CD4-positive, alpha-beta T cell treated with Interleukin-6 at 100 ng/mL for 8 hours (primary cell): ENCODE data around the gene PPDPF.
"Not testable (repeated sequence)": the region's sequence is repeated elsewhere in the genome, so short reads cannot be mapped to it uniquely, and the experiment has no call there.

Experiments used
- DNase-seq: peaks from one replicate; pipeline ENCODE4 v3.0.0-alpha.2; 2020; ENCODE audit warnings: mixed read lengths, low spot score

PPDPF gene, protein sequence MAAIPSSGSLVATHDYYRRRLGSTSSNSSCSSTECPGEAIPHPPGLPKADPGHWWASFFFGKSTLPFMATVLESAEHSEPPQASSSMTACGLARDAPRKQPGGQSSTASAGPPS

DNA sequence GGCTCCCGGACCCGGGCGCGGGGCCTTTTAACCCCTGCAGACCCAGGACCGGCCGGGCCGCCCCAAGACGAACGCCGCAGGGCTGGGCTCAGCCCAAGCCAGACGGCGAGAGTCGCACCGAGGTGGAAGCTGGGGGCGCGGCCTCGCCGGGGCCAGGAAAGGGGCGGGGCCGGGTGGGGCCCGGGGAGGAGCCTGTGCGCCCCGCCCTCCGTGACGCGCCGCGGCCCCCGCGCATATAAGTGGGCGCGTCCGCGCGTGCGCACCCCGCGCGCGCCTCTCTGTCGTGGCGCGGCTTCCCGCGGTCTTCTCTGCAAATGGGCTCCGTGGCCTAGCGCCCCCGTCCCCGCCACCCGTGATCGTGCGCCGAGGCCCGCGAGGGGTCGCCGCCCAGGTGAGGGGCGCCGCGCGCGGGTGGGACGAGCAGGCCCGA, at the start of gene PPDPF:
Gene PPDPF (plus strand): TSS at position 262 of the 430 bp plus-strand sequence. CDS start 544 bp downstream, outside the sequence.
- DNase-seq: peak; percentile 81

DNA sequence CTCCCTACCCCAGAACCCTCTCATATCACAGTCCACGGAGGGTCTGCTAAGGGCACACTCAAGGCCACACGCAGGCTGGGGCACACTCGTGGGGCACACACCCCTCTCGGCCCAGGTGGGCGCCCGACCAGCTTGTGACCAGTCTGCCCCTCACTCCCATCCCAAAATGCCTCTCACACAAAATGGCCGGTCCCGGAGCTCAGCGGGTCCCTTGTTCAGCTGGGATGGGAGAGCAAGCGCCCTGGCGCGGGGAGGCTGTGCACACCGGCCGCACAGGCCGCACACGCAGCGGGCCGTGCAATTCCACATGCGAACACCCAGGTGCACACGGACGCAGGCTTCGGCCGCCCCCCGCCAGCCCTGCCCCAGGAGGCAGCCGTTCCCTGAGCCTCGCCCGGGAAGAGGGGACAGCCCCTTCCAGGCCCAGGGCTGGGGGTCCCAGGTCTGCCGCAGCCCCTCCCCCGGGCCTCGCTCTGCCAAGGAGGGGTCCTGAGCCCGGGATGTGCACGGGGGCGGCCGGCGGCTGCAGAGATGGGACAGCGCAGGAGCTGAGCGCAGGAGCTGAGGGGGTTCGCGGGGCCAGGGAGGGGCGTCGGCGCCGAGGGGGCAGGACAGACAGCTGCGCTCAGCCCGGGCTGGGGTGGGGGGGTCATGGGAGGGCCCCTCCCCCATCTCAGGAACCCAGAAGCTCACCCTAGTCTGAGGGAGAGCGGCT, 49.4 kb upstream of the PPDPF start:
- DNase-seq: no peak

DNA sequence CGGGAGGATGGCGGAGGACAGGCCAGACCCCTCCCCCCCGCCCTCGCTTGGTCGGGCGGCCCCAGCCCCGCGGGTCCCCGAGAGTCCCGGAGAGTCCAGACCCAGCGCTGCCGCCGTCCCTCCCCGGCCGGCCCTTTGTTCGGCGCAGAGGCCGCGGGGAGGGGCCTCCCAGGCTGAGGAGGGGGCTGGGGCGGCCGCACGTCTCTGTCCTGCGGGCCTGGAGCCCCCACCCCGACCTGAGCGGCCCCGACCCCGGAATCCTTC, 48.9 kb upstream of the PPDPF start:
- no peak for DNase-seq

DNA sequence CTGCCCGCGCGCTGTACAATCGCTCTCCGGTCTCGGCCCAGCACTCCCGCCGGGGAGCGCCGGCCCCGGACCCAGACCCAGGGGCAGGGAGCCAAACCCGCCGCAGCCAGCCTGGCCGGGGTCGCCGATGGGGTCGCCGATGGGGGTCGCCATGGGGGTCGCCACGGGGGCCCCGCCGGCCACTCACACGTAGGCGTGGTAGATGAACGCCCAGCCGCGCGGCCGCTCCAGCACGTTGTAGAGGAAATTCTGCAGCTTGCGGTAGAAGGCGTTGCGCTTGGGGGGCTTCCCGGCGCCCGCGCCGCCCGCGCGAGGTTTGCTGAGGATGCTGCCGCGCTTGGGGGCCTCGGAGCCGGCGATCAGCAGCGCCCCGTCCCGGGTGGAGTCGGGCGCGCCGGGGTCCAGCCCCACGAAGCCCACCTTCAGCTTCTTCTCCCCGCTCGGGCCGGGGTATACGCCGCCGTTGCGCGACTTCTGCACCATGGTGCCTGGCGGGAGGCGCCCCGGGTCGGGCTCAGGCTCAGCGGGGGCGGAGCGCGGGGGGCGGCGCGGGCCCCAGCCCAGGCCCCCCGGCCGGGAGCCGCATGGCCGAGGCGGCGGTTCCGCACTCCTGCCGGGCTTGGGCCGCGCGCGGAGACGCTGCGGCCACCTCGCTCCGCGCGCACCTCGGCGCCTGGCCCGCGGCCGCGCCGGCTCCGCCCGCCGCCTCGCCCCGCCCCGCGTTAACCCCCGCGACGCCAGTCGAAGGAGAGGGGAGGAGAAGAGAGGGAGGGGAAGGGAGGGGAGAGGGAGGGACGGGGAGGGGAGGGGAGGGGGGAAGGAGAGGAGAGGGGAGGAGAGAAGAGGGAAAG, 48.4 kb upstream of the PPDPF start, which contains the start of gene KCNQ2:
Gene KCNQ2 (minus strand): TSS at position 675 of the 851 bp plus-strand sequence. CDS start 192 bp downstream, at position 483.
- no peak for DNase-seq

DNA sequence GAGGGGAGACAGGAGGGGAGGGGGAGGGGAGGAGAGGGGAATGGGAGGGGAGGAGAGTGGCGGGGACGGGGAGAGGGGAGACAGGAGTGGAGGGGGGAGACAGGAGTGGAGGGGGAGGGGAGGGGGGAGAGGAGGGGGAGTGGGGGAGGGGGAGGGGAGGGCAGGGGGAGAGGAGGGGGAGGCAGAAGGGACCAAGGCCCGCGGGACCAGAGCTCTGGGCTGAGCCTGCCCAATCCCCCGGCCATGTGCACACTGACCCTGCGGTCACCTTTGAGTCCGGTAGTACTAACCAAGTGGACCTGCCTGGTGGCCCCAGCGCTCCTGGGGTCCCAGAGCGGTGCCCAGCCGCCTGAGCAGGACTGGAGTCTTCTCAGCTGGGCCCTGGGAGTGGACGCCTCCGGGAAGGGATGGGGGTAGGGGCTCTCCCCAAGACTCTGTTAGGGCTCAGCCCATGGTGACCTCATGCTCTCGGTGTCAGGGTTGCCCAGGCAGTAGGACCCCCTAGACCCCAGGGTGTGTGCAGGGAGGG, 47.6 kb upstream of the PPDPF start:
- no peak for DNase-seq

DNA sequence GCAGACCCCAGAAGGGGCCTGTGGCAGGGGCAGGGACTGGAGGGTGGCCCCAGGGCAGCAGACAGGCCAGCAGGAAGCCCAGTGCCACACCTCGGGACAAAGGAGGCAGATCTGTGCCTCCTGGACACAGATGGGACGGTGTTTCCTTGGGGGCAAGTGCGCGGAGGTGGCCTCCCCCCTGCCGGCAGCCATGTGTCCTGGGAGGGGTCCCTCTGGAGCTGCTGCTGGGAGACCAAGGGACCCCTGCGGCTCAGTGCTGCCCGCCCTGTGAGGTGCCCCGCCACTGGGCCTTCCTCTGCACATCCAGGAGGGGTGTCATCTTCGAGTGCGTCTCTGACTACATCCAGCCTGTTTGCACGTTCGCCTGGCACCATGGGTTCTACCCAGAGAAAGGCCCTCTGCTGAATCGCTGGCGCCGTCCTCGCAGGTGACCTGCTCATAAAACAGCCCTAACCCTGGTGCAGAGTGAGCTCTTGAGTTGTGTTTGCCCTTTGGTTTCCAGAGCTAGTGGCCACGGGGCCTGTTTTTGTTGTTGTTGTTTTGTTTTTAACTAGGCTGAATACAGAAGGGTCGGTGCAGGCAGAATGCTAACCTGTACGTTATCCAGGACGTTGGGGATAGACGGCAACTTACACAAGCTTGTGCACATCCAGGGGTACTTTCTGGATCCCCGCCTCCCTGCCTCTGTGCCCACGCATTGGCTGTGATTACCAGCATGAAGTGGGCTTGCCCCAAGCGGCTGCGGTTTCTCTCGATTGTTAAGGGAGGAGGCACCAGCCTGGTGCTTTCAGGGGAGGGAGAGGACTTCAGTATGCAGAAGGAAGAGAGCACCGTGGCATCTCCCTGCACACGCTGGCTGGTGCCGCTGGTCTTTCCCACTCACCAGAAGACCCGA, 46.8 kb upstream of the PPDPF start:
- DNase-seq: no peak

DNA sequence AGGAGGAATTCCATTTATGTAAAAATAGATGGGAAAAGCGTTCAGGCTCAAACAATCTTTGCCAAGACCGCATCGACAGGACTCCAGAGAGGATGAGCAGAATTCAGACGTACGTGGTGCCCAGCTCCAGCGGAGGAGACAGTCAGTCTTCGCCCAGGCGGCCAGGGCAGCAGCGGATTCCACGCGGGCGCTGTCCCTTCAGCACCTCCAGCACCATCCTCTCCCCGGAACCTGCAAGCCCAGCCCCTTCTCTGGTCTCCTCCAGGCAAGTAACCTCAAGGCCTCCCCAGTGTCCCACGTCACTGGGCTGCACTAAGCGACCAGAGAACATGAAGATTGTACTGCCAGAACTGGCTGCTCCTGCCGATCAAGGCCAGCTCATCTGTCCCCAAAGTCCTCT, 45.4 kb upstream of the PPDPF start:
- DNase-seq: no peak

DNA sequence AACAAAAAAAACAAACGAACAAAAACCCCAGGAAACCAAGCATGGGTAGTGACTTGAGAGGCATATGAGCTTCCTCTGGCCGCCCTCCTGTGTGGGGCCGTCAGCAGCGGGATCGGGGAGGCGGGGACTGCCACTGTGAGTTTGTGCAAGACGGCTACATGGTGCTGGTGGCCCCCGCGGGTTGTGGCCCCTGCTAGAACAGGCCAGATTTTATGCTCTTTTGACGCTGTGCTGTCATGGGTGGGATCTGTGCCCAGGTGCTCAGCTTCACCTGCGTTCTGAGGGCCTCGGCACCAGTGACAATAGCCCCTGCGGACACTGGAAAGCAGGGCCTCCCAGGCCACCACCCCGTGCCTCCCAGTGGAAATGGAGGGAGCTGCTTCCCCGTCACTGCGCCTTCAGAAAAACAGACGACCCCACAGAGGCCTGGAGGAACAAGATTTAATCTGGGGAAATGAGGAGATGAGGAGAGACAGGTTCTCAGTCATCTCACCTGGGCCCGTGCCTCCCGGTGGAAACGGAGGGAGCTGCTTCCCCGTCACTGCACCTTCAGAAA, 43.4 kb upstream of the PPDPF start:
- DNase-seq: no peak

DNA sequence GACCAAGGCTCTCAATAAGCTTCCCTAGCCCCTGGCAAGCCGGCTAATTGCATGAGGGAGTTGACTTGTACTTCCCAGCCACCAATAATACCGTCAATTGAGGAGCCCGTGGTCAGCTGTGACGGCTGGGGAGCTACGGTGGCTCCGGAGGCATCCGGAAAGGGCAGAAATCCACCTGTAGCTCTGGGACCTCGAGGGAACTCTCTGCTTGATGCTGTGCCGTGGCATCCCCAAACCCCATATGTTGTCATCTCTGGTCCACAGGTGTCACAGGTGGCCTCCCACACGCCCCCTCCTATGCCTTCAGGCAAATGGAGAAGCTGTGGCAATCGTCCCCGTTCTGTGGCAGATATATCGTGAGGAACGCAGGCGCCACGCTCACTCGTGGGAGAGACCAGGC, 42.6 kb upstream of the PPDPF start:
- DNase-seq: no peak

DNA sequence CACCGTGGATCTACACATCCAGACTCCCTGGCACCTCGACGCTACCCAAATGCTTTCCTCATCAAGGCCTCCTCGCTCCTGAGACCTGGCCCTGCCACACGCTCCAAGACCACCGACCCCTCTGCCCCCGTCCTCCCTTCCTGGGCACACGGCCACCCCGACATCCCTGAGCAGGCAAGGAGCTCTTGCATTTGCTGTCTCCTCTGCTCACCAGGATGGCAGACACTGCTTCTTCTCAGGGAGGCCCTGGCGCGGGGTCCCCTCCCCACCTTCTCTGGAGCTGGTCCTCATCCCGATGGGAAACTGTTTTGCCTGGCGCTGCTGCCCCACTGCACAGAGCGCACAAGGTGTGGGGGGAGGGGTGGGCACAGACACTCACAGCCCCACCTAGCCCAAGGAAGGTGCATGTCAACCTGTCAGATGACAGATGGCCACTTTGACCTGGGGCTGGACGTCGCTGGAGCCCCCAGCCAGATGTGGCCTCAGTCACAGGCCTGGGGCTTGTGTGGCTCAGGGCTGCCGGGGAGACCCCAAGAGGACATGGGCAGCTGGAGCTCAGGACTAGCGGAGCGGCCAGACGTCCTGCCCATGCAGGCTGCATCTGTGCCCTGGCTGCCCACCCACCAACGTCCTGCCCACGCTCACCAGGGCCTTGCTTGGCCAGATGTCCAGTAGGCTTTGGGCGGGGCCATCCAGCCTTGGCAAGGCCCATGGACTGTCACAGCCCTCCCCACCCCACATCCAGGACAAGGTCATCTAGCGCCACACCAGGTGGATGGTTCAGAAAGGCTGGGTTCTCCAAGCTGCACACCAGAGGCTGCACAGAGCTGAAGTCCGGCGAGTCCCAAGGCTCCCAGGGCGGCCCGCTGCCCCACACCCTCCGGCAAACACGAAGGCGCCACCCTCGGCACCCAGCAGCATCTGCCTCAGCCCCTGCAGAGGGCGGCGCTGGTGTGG, 41.9 kb upstream of the PPDPF start:
- no peak for DNase-seq

DNA sequence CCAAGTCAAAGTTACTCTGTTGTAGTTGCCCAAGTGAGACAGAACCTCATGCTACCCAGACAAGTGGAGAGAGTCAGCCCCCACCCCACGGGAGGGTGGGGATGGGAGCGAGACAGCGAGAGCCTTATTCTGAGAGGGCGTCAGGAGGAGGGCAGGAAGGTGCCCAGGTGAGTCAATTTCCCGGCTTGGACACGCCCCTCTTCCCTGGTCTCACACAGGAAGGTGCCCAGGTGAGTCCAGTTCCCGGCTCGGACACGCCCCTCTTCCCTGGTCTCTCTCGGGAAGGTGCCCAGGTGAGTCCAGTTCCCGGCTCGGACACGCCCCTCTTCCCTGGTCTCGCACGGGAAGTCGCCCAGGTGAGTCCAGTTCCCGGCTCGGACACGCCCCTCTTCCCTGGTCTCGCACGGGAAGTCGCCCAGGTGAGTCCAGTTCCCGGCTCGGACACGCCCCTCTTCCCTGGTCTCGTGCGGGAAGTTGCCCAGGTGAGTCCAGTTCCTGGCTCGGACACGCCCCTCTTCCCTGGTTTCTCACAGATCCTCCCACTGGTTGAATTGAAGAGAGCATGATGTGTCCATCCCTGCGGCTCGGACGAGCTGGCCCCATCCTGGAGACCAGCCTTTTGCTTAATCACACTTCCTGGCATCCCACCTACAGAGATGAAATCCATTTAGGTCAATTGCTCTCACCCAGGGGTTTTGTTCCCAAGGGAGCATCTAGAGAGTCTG, 40.7 kb upstream of the PPDPF start:
- DNase-seq: not testable (repeated sequence)

DNA sequence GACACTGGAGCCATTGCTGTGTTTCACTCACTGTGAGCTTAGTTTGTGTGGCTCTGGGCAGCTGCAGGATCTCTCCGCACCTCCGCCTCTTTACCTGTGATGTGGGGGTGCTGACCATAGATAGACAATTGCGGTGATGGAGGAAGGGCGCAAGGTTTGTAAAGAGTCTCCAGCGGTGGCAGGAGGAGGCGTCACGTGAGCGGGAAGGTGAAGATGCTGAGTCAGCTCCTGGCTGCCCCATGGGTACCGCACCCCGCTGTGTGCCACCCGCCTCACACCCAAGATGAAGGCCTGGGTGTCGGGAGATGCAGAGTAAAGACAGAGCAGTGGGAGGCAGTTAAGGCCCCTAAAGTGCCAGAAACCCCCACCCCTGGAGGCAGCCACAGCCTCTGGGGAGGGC, 39.1 kb upstream of the PPDPF start:
- no peak for DNase-seq

DNA sequence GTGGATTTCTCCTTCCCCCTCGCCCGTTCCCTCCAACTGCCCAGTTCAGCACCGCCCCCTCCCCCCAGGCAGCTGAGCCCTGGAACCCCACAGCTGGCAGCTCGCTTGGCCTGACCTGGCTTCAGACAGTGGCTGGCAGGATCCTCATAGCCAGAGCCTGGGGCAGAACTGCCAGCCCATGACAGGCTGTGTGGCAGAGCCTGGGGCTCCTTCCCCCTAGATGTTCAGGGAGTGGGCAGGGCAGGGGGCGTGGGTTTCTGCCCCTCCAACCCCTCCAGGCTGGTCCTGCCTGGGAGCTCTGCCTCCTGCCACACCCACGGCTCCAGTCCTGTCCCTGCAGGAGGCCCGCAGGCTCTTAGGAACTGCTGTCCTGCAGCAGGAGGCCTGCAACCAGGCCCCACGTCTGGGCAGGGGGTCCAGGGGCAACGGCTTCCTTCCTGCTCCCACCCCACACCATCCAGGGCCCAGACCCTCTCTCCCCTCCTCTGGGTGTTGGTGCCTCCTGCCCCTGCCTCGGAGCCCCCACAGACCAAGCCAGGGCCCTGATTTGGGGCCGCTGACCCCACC, 38.5 kb upstream of the PPDPF start:
- DNase-seq: no peak

DNA sequence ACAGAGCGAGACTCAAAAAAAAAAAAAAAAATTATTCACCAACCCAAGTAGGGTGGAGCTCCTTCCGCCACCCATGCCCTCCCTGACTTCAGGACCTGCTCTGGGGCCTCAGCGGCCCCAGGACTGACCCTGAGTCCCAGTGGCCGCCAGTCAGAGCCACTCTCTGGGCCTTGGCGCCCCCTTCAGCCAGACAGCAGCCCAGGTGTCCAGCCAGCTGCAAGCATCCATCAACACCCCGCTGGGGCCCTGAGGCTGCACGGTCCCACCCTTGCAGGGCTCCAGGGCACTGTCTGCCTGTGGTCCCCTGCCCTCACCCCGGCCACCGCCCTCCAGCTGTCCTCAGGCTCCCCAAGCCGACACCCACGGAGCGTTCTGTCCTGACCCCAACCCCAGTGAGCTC, 36.7 kb upstream of the PPDPF start:
- DNase-seq: no peak

DNA sequence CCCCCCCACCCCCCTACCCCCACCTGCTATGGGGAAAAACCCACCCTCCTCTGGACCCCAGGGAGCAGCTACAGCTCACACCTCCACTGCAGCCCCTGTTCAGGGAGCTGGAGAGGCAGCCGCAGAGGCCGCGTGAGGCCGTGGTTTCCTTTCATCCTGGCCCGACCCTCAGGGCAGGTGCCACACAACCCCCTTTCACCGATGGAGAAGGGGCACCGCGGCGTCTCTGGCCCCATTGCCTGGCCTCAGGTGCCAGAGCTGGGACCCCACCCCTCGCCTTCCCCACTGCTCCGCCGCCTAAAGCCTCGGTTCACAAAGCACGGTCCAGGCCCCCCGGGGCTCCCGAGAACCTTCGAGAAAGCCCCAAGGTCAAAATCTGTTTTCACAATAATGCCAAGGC, 36.3 kb upstream of the PPDPF start:
- no peak for DNase-seq

DNA sequence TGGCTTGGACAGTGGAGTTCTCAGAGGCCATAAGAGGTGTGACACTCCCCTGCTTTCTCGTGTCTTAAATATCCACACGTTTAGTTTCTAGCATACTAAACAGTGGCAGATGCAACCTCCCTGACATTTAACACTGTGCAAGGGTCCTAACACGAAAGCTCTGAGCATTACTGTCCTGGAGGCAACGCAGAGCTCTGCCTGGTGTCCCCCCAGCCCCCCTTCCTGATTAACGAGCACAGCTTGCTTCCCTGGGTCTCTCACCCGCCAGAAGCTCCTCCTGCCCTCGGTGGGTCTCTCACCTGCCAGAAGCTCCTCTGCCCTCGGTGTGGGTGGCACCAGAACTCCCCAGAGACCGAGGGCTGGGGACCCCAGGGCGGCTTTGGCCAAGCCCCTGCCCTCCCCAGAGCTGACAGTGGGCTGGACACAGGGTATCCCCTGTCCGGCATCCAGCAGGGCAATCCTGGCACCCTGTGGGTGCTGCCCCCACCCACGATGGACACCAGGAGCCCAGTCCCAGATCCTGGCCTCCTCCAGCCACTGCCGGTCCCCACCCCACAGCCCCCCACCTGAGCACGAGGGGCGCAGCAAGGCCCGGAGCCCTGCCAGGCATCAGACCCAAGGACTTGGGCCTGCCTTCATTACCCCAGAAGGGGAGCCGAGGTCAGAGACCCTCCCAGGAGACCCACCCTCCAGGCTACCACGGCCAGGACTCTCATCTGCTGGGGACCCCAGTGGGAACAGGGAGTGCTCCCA, 35.7 kb upstream of the PPDPF start:
- no peak for DNase-seq

DNA sequence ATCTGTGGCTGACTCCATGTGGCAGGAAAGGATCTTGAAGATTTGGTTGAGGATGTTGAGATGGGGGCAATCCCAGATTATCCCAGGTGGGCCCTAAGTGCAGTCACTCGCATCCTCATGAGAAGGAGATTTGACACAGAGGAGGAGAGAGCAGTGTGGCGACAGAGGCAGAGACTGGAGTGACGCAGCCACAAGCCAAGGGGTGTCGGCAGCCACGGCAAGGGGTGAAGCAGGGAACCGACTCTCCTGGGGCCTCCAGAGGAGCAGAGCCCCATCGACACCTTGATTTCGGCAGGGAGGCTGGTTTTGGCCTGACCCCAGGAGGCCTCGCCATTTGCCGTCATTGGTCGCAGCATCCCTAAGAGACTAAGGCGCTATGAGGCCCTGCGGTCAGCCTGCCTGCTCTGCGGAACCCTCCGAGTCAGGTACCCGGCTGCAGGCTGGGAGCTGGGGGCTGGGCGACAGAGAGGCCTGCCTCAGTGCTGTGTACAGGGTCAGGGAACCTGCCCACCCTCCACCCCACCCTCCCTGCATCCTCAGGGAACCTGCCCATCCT, 34.2 kb upstream of the PPDPF start:
- DNase-seq: no peak

DNA sequence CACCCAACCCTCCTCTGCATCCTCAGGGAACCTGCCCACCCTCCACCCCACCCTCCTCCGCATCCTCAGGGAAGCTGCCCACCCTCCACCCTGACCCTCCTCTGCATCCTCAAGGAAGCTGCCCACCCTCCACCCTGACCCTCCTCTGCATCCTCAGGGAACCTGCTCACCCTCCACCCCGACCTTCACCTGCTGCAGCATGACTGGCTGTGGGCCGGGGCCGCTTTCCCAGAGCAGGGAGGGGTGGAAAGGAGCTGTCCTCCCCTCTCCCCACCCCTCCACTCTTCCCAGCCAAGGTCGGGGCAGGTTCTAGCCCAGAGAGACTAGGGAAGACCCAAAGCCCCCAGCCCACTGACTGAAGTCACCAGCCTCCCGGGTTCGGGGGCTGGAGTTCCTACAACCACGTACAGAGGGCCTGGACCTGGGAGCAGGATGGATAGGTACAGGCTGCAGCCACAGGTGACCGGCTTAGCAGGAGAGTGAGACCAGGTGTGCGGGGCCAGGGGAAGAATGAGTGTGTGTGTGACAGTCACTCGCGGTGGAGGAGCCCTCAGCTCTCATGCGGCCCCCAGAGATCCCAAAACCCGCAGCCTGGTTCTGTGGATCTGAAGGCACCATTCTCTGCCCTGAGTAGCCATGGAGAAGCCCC, 33.3 kb upstream of the PPDPF start:
- DNase-seq: no peak
